HepG2 (cell line): Measurements from ENCODE around the gene DDX39B. TPM values are rescaled to one million over a fixed set of nuclear protein-coding genes. Genes with fewer than 3 reads are reported as not detected.

ENCODE experiments used
- ARNTL ChIP-seq: sonication (generic); formaldehyde crosslinking; IDR thresholded peaks from 2 replicates; pipeline ENCODE4 v1.4.0; 2020; ENCODE audit warnings: mild to moderate bottlenecking, missing genetic modification reagents
- ASH2L ChIP-seq: fragments of 300-600, 200-600 bp; sonication (generic); IDR thresholded peaks from 2 replicates; pipeline ENCODE4 v1.7.0; 2017; ENCODE audit warnings: low read depth, mild to moderate bottlenecking, moderate library complexity, mixed read lengths, low read length; ENCODE audit not compliant: insufficient read length
- CAMTA2 ChIP-seq: sonication (generic); formaldehyde crosslinking; IDR thresholded peaks from 2 replicates; pipeline ENCODE4 v1.4.0; 2020; ENCODE audit warnings: mild to moderate bottlenecking, missing genetic modification reagents, borderline replicate concordance
- DR1 ChIP-seq: sonication (generic); formaldehyde crosslinking; IDR thresholded peaks from 2 replicates; pipeline ENCODE4 v1.8.0; 2021; ENCODE audit warnings: mild to moderate bottlenecking, missing genetic modification reagents, inconsistent platforms
- EZH2 ChIP-seq: conservative IDR thresholded peaks from 2 replicates; pipeline ENCODE4 v1.6.1; 2012; ENCODE audit warnings: mild to moderate bottlenecking, low read depth, low read length, moderate library complexity
- FLYWCH1 ChIP-seq: sonication (generic); formaldehyde crosslinking; IDR thresholded peaks from 2 replicates; pipeline ENCODE4 v1.8.1; 2023; ENCODE audit warnings: mild to moderate bottlenecking, missing genetic modification reagents
- GABPA ChIP-seq, 2 experiments: IDR thresholded peaks; 2 replicates each; pipeline ENCODE4 v1.6.1; 2011 to 2016; ENCODE audit warnings: low read depth in 2 of 2, low read length in 1 of 2, missing biosample characterization in 1 of 2, missing genetic modification characterization in 1 of 2
- GPN1 ChIP-seq: sonication (generic); formaldehyde crosslinking; IDR thresholded peaks from 2 replicates; pipeline ENCODE4 v1.5.1; 2020; ENCODE audit warnings: missing genetic modification reagents, borderline replicate concordance
- HMG20B ChIP-seq: conservative IDR thresholded peaks from 2 replicates; pipeline ENCODE4 v1.6.1; 2016; ENCODE audit warnings: missing genetic modification reagents, missing compliant biosample characterization
- KMT2A ChIP-seq: sonication (generic); formaldehyde crosslinking; IDR thresholded peaks from 2 replicates; pipeline ENCODE4 v1.4.0; 2020; ENCODE audit warnings: missing genetic modification reagents
- MIER3 ChIP-seq: IDR thresholded peaks from 2 replicates; pipeline ENCODE4 v1.6.1; 2016; ENCODE audit warnings: missing compliant biosample characterization, borderline replicate concordance
- PAF1 ChIP-seq: IDR thresholded peaks from 2 replicates; pipeline ENCODE4 v1.6.1; 2016; ENCODE audit warnings: missing genetic modification reagents, missing compliant biosample characterization
- SETDB1 ChIP-seq: sonication (generic); formaldehyde crosslinking; IDR thresholded peaks from 2 replicates; pipeline ENCODE4 v1.5.1; 2020; ENCODE audit warnings: missing genetic modification reagents, mild to moderate bottlenecking, borderline replicate concordance
- STAT5B ChIP-seq: sonication (generic); formaldehyde crosslinking; IDR thresholded peaks from 2 replicates; pipeline ENCODE4 v1.4.0; 2020; ENCODE audit warnings: missing genetic modification reagents
- TSC22D2 ChIP-seq: sonication (generic); formaldehyde crosslinking; IDR thresholded peaks from 2 replicates; pipeline ENCODE4 v1.5.1; 2020; ENCODE audit warnings: missing genetic modification reagents, mild to moderate bottlenecking, borderline replicate concordance
- ZNF235 ChIP-seq: sonication (generic); formaldehyde crosslinking; IDR thresholded peaks from 2 replicates; pipeline ENCODE4 v1.8.1; 2023; ENCODE audit warnings: mild to moderate bottlenecking, missing genetic modification reagents, borderline replicate concordance
- ZNF263 ChIP-seq: sonication (generic); formaldehyde crosslinking; IDR thresholded peaks from 2 replicates; pipeline ENCODE4 v1.4.0; 2020; ENCODE audit warnings: missing genetic modification reagents
- ZNF44 ChIP-seq: sonication (generic); formaldehyde crosslinking; IDR thresholded peaks from 2 replicates; pipeline ENCODE4 v1.5.1; 2020; ENCODE audit warnings: mild to moderate bottlenecking, missing genetic modification reagents
- ZNF543 ChIP-seq: sonication (generic); formaldehyde crosslinking; IDR thresholded peaks from 2 replicates; pipeline ENCODE4 v1.4.0; 2020; ENCODE audit warnings: mild to moderate bottlenecking, missing genetic modification reagents
- ZNF746 ChIP-seq: sonication (generic); formaldehyde crosslinking; IDR thresholded peaks from 2 replicates; pipeline ENCODE4 v1.8.0; 2022; ENCODE audit warnings: mild to moderate bottlenecking, missing genetic modification reagents
- ZNF878 ChIP-seq: sonication (generic); formaldehyde crosslinking; IDR thresholded peaks from 2 replicates; pipeline ENCODE4 v1.8.1; 2023; ENCODE audit warnings: mild to moderate bottlenecking, missing genetic modification reagents, moderate library complexity
- polyA plus RNA-seq, 8 experiments: library from polyadenylated mRNA; depleted of rRNA in 3 of 8; stranded (reverse) in 7 of 8; unstranded in 1 of 8; fragments of >200 nt; fragmentation: Illumina TruSeq in 4 of 8; extraction: Trizol in 4 of 8; gene quantifications; 2 replicates each; pipeline versions ENCODE4 v1.2.1 to v1.2.3, GENCODE V29; 2011 to 2016; ENCODE audit warnings: low read depth in 4 of 8, missing spikeins in 1 of 8, mixed read lengths in 1 of 8; ENCODE audit not compliant: insufficient read depth in 1 of 8
- total RNA-seq, 5 experiments: library from RNA; depleted of rRNA; stranded (reverse); fragments of >200 nt; fragmentation: Illumina TruSeq; extraction: Trizol; gene quantifications; 2 replicates each; pipeline ENCODE4 v1.2.3, GENCODE V29; 2016; ENCODE audit warnings: low read depth in 1 of 5
- TF ChIP-seq, protein P1 (sequence below): sonication (generic); formaldehyde crosslinking; IDR thresholded peaks from 2 replicates; pipeline ENCODE4 v1.4.0; 2020; ENCODE audit warnings: missing genetic modification reagents, borderline replicate concordance
- TF ChIP-seq, protein P2 (sequence below): sonication (generic); formaldehyde crosslinking; IDR thresholded peaks from 2 replicates; pipeline ENCODE4 v1.8.1; 2022; ENCODE audit warnings: mild to moderate bottlenecking, missing genetic modification reagents
- TF ChIP-seq, protein P3 (sequence below): sonication (generic); formaldehyde crosslinking; IDR thresholded peaks from 2 replicates; pipeline ENCODE4 v1.8.0; 2022; ENCODE audit warnings: missing genetic modification reagents, mild to moderate bottlenecking, moderate library complexity, borderline replicate concordance

The DDX39B gene
- total and polyA plus RNA-seq, 2 of the 13 experiments (the other 11 are each of a cell fraction or from before 2014, with no cell fraction given): 570 to 678 TPM

DNA sequence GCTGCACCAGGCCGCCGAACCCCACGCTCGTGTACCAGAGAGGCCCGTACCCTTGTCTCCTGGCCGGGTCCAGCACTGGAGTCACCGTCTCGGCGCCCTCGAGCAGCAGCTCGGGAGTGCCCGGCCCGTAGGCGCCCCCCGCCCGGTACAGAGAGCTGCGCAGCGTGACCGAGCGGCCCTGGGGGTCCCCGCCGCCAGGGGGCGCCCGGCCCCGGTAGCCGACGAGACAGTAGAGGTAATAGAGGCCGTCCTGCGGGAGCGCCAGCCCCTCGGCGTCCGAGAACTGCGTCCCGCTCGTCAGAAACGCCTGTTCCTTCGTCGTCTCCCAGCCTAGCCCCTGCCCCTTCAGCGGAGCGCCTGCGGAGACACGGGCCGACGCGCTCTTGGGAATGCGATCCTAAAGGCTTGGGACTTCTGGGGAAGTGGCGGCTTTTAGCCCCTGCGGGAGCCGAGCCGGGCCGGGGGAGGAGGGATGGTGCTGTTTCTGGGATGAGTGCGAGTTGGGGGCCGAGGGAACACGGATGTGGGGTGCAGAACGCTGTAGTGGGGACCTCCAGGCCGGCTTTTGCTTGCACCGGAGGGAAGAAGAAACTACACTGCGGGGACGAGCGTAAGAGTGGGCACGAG lies 39.1 kb upstream of the DDX39B start (continued):
- TF ChIP-seq, protein P1, sequence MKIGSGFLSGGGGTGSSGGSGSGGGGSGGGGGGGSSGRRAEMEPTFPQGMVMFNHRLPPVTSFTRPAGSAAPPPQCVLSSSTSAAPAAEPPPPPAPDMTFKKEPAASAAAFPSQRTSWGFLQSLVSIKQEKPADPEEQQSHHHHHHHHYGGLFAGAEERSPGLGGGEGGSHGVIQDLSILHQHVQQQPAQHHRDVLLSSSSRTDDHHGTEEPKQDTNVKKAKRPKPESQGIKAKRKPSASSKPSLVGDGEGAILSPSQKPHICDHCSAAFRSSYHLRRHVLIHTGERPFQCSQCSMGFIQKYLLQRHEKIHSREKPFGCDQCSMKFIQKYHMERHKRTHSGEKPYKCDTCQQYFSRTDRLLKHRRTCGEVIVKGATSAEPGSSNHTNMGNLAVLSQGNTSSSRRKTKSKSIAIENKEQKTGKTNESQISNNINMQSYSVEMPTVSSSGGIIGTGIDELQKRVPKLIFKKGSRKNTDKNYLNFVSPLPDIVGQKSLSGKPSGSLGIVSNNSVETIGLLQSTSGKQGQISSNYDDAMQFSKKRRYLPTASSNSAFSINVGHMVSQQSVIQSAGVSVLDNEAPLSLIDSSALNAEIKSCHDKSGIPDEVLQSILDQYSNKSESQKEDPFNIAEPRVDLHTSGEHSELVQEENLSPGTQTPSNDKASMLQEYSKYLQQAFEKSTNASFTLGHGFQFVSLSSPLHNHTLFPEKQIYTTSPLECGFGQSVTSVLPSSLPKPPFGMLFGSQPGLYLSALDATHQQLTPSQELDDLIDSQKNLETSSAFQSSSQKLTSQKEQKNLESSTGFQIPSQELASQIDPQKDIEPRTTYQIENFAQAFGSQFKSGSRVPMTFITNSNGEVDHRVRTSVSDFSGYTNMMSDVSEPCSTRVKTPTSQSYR (CRISPR knock-in tag): peak; percentile 15; the same call in 1 of the 2 replicates
- no peak for TF ChIP-seq ZNF878 (CRISPR knock-in tag)
- TF ChIP-seq EZH2: no peak
- no peak for TF ChIP-seq ZNF44
- TF ChIP-seq SETDB1: no peak
- TF ChIP-seq, protein P2, sequence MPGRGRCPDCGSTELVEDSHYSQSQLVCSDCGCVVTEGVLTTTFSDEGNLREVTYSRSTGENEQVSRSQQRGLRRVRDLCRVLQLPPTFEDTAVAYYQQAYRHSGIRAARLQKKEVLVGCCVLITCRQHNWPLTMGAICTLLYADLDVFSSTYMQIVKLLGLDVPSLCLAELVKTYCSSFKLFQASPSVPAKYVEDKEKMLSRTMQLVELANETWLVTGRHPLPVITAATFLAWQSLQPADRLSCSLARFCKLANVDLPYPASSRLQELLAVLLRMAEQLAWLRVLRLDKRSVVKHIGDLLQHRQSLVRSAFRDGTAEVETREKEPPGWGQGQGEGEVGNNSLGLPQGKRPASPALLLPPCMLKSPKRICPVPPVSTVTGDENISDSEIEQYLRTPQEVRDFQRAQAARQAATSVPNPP (CRISPR knock-in tag): 0 out of 2 replicates have a peak, but pooled peaks have one; percentile 34
- TF ChIP-seq TSC22D2 (CRISPR knock-in tag): peak; percentile 38; the same call in 1 of the 2 replicates
- peak; percentile 72; the same call in 1 of the 2 replicates for TF ChIP-seq KMT2A (CRISPR knock-in tag)
- TF ChIP-seq GABPA (IDR thresholded peaks at IDR 0.05; ENCODE audit: low read depth, low read length): no peak
- TF ChIP-seq GABPA (CRISPR knock-in tag; IDR thresholded peaks at IDR 0.05; ENCODE audit: low read depth): no peak
- TF ChIP-seq ZNF263: peak; percentile 98
- peak; percentile 65; the same call in 1 of the 2 replicates for TF ChIP-seq MIER3 (CRISPR knock-in tag)
- TF ChIP-seq, protein P3, sequence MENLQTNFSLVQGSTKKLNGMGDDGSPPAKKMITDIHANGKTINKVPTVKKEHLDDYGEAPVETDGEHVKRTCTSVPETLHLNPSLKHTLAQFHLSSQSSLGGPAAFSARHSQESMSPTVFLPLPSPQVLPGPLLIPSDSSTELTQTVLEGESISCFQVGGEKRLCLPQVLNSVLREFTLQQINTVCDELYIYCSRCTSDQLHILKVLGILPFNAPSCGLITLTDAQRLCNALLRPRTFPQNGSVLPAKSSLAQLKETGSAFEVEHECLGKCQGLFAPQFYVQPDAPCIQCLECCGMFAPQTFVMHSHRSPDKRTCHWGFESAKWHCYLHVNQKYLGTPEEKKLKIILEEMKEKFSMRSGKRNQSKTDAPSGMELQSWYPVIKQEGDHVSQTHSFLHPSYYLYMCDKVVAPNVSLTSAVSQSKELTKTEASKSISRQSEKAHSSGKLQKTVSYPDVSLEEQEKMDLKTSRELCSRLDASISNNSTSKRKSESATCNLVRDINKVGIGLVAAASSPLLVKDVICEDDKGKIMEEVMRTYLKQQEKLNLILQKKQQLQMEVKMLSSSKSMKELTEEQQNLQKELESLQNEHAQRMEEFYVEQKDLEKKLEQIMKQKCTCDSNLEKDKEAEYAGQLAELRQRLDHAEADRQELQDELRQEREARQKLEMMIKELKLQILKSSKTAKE (CRISPR knock-in tag): 0 out of 2 replicates have a peak, but pooled peaks have one; percentile 14
- TF ChIP-seq CAMTA2 (CRISPR knock-in tag): no peak; the same call in 1 of the 2 replicates
- no peak for TF ChIP-seq ZNF746 (CRISPR knock-in tag)
- no peak; the same call in 1 of the 2 replicates for TF ChIP-seq ZNF235 (CRISPR knock-in tag)
- no peak for TF ChIP-seq STAT5B (CRISPR knock-in tag)
- peak; percentile 51; the same call in 1 of the 2 replicates for TF ChIP-seq ARNTL (CRISPR knock-in tag)
- no peak for TF ChIP-seq PAF1 (CRISPR knock-in tag)
- peak; percentile 26; the same call in 1 of the 2 replicates for TF ChIP-seq GPN1 (CRISPR knock-in tag)
- TF ChIP-seq ASH2L: no peak
- TF ChIP-seq DR1 (CRISPR knock-in tag): no peak
- no peak for TF ChIP-seq FLYWCH1 (CRISPR knock-in tag)
- peak; percentile 62; the same call in 1 of the 2 replicates for TF ChIP-seq HMG20B (CRISPR knock-in tag)
- peak; percentile 27; the same call in 1 of the 2 replicates for TF ChIP-seq ZNF543 (CRISPR knock-in tag)
